ENCODE data around the gene ULK4.
"Not testable (repeated sequence)": the region's sequence is repeated elsewhere in the genome, so short reads cannot be mapped to it uniquely, and the experiment has no call there.

The ULK4 gene

GRCh38 chr3:41477399-41478014 is 484.4 kb downstream of the ULK4 start:
- DNase-seq = no peak

GRCh38 chr3:41469083-41469482 is 492.8 kb downstream of the ULK4 start:
- DNase-seq = no peak

GRCh38 chr3:41467481-41467880 is 494.4 kb downstream of the ULK4 start:
- no peak for DNase-seq

- DNase-seq = no peak
Measured at GRCh38 chr3:41464858-41465257, 497.0 kb downstream of the ULK4 start.

GRCh38 chr3:41464401-41464800 is 497.5 kb downstream of the ULK4 start:
- no peak for DNase-seq

- no peak for DNase-seq
Measured at GRCh38 chr3:41462103-41462691, 499.7 kb downstream of the ULK4 start.

GRCh38 chr3:41460736-41461135 is 501.2 kb downstream of the ULK4 start:
- DNase-seq = no peak

- DNase-seq = no peak
Measured at GRCh38 chr3:41457176-41457575, 504.7 kb downstream of the ULK4 start.

- no peak for DNase-seq
Measured at GRCh38 chr3:41456162-41456561, 505.7 kb downstream of the ULK4 start.

- not testable (repeated sequence) for DNase-seq
Measured at GRCh38 chr3:41453618-41454017, 508.3 kb downstream of the ULK4 start.

GRCh38 chr3:41450416-41451231 is 511.3 kb downstream of the ULK4 start:
- no peak for DNase-seq

GRCh38 chr3:41448396-41448795 is 513.5 kb downstream of the ULK4 start:
- DNase-seq = no peak

- no peak for DNase-seq
Measured at GRCh38 chr3:41447701-41448100, 514.2 kb downstream of the ULK4 start.

- not testable (repeated sequence) for DNase-seq
Measured at GRCh38 chr3:41446316-41446715, 515.6 kb downstream of the ULK4 start.

GRCh38 chr3:41441568-41441967 is 520.3 kb downstream of the ULK4 start:
- no peak for DNase-seq

GRCh38 chr3:41441139-41441538 is 520.8 kb downstream of the ULK4 start:
- no peak for DNase-seq

- no peak for DNase-seq
Measured at GRCh38 chr3:41436983-41437382, 524.9 kb downstream of the ULK4 start.

- no peak for DNase-seq
Measured at GRCh38 chr3:41434781-41435180, 527.1 kb downstream of the ULK4 start.

- no peak for DNase-seq
Measured at GRCh38 chr3:41431386-41431785, 530.5 kb downstream of the ULK4 start.

- no peak for DNase-seq
Measured at GRCh38 chr3:41430886-41431285, 531.0 kb downstream of the ULK4 start.

- DNase-seq = no peak
Measured at GRCh38 chr3:41430391-41430790, 531.5 kb downstream of the ULK4 start.

GRCh38 chr3:41426485-41426884 is 535.4 kb downstream of the ULK4 start:
- no peak for DNase-seq

- no peak for DNase-seq
Measured at GRCh38 chr3:41424543-41425300, 537.2 kb downstream of the ULK4 start.

Measured in COR-L47 (cell line).